ENCODE data around the gene KIF3A.

Gene KIF3A

DNA sequence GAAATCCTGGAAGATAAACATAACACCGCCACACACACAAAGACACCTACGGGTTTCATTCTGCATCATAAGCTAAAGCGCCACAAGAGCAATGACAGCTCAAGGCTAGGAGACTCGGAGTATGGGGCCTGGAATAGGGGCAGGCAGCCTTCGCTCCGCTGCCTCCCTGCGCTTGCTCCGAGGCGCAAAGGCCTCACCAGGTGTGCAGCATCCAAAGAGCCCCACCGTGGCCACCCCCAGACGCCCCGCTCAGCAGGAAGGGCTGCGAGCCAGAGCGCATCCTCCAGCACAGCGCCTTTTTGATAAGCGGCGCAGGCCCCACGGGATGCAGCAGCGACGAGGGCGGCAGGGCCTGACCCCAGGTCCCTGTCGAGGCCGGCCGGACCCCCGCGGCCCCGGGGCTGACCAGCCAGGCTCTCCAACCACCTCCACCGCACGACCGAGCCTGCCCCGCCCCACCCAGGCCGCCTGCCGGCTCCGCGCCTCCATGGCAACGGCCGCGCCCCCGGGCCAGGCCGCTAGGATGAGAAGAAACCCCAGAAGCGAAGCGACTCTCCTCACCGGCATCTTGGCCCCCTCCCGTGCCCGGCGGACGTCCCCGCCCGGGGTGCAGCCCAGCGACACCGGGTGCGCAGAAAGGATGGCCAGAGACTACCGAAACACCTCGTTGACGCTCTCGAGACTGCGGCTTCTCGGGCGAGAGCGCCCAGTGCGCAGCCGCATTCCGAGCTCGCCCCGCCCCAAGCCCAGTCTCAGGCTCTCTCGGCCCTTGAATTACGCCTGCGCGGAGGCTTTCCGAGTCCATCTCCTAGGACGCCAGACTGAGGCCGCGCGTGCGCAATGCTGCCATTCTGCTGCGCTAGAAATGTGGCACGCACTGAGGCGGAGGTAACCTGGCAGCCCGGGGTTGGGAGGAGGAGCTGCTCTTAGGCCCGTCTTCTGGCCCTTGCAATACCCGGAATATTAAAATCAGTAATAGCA is at the start of gene KIF3A:
Gene KIF3A, minus strand, starts transcription at position 694 of the 981 bp plus-strand sequence. Its CDS starts 127 bp downstream, at position 567.
- DNase-seq: peak; percentile 98

DNA sequence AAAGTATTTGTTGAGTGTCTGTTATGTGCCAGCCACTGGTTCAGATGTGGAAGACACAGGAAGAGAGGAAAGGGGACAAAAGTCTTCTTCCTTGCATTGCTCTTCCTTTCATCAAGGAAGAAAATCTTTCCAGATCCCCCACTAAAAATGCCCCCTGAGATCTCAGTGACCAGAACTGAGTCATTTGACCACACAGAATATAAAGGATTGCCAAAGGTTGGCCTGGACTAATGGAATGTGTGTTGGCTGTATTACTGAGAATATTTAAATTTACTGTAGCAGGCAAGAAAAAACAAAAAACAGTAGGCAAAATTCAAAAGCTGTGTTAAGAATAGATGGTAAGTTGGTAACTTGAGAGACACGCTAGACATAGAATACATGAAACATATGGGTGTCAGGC is 49.7 kb upstream of the KIF3A start:
- no peak for DNase-seq

DNA sequence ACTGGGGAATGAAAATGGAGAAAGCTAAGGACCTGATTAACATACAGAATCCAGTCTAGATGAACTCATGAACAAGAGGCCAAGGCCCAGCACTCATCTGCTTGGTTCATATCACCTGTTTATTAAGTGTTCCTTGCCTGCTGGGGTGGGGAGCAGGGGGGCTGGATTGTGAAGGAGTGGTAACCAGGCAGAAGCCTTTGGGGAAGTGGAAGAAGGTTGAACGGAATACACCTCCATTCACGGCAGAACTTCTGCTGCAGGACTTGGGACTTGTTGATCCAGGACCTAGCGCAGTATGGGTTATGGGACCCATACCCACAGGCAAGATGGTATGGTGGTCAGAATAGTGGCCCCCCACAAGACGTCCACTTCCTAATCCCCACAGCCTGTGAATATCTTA is 48.5 kb upstream of the KIF3A start:
- no peak for DNase-seq

DNA sequence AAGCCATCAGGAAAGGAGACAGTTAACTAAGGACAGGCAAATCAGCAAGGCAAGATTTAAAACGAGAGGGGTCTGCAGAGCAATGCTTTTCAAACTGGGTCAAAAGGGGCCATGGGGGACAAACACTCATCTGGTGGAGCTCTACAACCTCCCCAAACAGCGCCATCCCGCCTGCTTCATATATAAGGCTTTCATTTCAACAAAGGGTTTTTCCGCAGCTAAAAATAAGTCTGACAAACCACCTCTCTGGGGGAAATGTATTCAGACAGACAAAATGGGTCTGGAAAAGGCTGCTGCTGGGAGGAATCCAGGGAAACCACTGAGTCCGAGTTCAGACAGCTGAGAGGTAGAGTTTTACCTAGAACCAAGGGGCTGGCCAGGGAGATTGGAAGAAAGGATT is 48.0 kb upstream of the KIF3A start:
- no peak for DNase-seq

DNA sequence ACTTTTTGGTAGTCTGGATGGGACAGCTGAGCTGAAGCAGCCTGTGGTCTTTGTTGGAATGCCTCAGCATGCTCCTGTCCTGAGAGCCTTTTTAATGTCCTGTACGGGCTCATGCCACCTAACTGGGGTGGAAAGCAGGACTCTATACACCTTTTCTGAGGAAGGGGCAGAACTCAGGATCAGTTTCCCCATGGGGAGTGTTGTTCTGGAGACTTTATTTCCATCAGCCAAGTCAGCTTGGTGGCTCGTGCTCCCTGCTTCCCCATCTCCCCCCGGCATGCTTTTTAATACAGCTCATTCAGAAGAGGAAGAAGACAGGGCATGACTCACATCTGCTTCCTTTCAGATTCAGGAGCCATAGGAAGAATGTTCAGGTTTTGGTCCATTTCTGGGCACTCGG is 44.8 kb upstream of the KIF3A start:
- DNase-seq: no peak

DNA sequence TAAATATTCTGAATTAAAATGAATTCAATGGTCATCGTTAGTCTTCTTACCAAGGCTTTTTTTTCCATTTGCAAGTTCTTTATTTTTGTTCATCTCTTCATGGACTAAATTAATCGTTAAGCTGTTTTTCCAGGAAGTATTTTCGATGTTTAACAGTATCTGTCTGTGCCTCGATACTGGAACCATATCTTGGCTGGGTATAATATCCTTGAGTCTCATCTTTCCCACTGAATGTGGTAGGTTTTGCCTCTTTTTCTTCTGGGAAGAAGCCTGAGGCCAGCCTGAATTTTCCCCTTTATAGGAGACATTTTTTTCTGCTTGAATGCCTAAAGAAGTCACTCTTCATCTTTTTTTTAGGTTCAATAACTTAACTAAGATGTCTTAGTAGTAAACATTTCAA is 43.7 kb upstream of the KIF3A start:
- DNase-seq: no peak

DNA sequence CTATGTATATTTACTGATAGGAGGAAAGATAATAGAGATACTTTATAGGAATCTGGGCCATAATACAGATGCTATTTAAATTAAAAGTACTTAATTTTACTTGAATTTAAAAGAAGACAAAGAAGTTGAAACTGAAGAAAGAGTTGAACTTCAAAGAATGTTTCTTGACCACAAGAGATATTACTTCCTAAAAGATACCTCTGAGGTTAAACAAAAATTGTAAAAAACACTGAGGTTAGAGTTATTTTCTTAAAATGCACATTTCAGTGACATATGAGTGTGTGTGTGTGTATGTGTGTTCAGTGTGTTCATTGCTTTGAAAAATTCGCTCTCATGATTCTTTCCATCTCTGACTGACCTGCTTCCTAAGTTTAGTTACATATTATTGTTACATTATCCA is 43.2 kb upstream of the KIF3A start:
- DNase-seq: no peak

DNA sequence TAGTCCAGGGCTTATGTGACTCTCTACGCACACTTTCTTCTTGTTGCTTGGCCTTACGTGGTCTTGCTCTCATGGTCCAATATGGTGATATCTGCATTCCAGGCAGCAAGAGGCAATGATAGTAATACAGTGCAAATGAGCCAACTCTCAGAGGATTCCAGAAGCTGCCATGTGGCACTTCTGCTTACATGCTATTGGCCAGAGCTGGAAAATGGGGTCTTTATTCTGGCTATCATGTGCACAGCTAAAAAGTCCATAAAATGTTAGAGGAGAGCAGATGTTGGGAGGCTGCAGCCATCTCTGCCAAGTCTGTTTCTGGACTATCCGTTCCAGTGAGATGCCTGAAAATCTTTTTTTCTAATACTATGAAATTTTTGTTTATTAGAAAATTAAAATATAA is 42.6 kb upstream of the KIF3A start:
- no peak for DNase-seq

DNA sequence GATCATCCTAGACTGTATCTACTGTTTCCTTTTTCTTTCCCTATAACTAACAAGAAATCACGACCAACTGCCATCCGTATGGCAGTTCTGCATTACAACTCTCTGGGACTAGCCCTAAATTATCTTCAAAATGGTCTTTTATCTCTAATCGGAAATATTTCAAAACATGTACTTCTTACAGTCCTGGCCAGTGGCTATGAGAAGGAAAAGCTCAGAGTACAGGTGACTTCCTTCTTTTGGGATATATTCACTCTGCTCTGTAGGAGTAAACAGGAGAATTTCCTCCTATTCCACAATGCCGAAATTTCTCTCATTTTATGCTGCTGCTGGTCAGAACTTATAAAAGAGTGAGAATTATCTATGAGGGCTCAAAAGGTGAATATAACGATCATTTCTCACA is 41.5 kb upstream of the KIF3A start:
- no peak for DNase-seq

DNA sequence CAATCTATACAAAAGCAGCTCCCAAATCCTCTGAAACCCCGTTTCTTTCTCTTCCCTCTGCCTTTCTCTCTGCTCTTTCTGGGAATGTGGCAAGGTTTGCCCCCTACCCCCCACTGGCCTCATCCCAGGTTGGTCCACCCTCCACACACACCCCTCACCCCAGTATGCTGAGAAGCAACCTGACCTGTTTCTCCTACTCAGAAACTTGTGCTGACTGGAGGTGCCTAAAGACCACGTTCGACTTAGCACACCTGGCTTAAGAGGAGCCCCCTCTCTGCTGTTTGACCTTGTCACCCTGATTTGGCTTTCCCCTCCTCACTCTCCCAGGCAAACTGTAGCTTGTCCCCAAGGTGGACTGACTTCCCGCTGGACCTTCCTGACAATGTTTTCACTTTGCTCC is 40.8 kb upstream of the KIF3A start:
- no peak for DNase-seq

DNA sequence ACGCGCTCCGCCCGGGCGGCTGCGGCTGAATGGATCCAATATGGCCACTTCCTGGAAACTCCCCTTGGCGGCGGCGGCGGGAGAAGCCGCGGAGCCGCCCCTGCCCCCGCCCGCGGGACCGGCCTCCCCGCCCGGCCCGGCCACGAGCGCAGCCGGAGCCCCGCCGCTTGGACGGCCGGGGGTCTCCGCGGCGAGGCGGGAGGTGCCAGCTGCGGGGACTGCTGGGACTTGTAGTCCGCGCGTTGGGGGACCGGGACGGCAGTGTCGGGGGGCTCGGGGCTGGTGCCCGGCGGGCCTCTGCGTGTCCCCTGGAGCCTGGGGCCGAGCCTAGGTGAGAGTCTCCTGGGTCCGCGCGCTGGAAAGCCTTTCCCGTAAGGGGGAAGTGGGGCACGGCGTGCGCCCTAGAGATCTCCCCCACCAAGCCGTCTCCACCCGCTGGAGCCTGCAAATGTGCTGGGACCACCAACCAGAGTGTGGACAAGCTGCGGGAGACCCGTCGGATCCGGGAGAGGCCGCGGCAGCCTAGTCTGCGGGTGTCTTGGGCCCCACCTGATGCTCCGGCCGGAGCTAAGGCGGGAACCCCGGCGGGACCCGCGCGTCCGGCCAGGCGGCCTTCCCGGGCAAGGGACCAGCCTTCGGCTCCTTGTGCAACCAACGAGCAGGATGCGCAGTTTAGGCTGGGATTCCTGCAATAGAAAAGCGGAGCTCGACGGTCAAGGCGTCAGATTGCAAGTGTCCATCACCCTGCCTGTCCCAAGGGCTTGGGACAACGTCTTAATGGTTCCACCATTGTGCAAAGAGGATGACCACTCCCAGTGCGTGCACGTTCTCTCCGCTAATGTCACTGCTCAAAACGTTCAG is 40.1 kb upstream of the KIF3A start, which contains the start of gene SEPTIN8:
Gene SEPTIN8, minus strand, starts transcription at position 31 of the 861 bp plus-strand sequence. CDS start 102 bp downstream, outside the sequence.
- DNase-seq: no peak

DNA sequence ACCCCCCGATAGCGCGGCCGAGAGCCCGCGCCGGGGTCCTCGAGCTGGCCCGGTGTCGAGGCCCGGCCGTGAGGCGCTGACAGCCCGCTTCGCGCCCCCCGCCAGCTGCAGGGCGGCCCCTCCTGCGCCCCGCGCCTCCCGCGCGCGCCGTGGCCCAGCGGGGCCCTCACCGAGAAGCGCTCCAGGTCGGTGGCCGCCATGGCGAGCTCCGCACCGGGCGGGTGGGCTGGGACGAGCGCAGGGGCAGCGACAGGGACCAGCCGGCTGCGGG is 39.5 kb upstream of the KIF3A start:
- DNase-seq: no peak

DNA sequence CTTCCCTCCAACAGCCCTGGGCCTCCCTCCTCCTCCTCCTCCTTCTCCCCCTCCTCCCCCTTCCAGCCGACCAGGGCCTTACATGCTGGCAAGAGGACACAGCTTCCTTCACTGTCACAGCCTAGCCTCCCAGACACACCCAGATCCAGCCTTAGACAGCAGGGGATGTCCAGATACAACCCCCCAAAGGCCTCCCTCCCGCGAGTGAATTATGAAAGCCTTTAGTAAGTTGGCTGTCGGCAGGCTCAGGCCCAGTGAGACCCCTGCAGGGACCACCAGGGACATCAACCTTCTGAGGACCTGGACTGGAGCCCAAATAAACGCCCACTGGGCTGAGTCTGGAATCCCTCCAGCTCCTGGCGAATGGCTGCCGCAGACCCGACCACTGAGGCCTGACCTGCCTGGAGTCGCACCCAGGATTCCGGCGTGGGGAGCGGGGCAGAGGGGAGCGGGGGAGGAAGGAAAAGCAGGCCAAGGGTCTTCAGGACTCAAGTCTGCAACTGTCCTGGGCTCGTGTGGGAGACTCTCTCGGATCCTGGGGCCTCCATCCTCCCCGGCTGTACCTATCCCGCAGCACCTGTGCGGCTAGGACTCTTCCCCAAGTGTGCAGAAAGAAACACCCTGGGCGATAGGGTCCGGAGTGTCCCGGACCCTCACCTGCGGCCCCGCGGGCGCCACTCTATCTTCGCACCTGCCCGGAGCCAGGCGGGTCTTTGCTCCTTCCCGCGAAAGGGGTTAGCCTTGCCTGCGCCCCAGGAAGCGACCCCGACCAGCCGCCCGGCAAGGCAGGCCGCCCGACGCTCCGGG is 39.0 kb upstream of the KIF3A start:
- DNase-seq: no peak

DNA sequence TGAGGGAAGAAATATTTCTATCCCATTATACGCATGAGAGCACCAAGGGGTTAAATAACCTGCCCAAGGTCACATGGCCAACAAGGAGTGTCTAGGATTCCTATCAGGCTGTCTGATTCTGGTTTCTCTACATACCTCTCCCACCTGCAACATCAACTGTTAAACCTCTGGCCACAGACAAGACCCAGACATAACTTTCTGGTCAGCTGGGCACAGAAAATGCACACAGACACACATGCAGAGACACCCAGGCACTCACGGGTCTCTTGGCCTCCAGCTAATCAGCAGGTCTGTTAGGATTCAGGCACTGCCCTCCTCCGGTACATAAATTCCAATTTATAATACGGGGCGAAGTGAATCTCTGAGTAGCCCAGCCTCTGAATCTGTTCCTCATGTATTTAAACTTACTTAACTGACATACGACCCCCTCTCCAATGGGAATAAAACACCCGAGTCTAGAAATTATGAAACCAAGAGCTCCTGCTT is 38.2 kb upstream of the KIF3A start:
- no peak for DNase-seq

DNA sequence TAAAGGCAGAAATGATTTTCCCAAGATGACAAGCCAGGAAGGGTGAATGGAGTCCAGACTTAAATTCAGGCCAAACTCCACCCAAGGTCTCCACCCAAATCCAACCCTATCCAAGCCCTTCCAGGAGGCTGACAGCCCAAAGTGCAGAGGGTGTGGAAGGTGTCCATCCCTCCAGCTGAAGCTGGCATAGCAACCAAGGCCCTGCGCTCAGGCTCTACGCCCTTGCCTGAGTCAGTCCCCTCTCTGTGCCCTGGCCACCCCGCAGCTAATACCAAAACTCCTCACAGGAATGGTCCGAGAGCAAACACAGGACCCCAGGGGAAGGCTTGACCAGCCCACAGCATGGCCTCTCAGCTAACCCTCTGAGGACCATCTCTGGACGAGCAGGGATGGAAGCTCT is 37.5 kb upstream of the KIF3A start:
- DNase-seq: no peak

DNA sequence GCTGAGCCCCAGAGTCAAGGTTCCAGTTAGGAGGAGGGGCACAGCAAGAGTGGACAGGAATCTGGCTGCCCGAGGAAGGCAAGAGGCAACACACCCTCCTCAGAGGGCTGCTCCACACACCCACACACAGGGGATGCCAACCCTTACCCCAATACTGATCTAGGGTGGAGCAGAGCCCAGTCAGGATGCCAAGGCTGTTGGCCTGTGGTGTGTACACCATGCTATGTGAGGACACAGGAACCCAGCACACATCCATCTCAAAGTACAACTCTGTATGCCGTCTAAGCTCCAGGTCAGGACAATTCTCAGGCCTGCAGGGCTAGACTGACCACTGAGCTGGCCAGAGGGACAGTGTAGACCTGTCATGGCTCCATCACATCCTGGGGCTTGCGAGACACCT is 37.1 kb upstream of the KIF3A start:
- DNase-seq: no peak

DNA sequence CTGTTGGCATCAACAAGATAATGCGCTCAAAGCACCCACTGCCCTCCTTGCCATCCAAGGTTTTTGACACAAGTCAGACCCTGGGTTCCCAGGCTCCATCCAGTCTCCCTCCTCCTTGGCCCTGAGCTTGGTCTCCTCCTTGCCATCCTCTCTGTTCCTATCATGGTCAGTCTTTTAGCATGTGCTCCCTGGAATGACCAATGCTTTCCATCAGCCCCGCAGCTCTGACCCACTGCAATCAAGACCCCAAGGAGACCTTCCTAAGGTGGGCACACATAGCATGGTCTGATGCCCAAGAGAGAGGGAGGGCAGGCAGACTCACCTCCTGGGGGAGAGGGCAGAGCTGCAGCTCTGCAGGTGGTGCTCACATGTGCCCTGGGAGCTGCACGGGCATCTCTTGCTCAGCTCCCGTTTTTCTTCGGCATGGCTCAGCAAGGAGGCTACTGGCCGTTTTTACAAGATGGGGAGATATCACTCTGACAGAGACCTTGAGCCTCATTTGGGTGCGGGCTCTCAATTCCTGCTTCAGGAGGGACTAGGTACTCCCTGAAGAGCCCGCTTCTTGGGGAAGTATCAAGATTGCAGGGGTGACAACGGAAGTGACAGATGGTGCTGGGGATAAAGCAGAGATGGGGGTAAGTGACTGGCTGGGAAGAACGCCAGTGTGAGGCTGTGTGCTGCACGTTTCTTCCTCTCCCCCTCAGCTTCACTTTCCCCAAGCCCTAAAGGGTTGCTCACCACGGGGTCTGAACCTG is 36.4 kb upstream of the KIF3A start:
- DNase-seq: no peak

DNA sequence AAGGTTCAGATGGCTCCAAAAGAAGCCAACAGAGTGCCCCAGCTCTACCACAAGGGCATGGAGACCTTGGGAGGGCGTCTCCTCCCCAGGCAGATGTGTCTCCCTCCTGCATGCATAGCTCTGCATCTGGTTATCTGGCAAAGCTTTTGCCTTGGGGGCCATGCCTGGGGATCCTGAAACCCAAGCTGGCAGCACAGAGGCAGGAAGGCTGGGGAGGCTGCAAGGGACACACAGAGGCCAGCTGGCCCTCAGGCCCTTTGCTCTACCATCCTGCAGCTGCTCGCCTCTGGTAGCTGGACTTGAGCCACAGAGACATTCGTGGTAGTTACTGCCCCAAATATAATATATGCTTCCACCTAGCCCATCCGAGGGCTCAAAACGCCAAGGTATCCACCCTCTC is 35.8 kb upstream of the KIF3A start:
- no peak for DNase-seq

DNA sequence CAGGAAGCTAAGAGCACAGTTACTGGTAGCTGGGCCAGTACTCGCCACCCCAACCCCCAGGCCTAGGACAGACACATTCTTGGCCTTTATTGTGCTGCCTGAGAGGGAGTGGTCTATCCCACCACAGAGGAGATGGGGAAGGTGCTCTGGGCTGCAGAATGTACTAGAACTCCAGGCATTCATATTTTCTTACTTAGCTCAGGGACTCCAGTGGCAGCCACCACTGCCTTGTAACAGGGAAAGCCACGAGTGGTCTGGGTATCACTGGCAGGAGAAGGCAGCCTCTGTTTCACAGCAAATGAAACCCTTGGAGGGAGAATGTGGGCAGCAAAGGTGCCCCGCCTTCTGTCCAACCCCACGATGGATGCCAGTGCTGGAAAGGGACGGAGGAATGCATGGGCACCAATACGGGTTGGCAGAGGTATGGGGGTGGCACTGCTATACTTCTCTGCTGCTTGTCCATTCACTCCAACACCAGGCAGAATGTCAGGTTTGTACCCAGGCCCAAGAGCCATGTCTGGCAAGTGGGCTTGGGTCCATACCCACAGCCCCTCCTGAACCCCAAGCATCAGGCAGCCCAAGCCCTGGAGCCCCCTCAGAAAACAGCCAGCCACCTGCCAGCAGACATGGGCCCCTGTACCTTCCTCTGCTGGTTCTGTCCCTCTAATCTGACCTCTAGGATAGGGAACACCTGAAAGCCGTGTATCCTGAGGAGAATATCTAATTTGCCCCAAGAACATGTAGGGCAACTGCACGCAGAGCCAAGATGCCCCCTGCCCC is 35.1 kb upstream of the KIF3A start:
- no peak for DNase-seq

DNA sequence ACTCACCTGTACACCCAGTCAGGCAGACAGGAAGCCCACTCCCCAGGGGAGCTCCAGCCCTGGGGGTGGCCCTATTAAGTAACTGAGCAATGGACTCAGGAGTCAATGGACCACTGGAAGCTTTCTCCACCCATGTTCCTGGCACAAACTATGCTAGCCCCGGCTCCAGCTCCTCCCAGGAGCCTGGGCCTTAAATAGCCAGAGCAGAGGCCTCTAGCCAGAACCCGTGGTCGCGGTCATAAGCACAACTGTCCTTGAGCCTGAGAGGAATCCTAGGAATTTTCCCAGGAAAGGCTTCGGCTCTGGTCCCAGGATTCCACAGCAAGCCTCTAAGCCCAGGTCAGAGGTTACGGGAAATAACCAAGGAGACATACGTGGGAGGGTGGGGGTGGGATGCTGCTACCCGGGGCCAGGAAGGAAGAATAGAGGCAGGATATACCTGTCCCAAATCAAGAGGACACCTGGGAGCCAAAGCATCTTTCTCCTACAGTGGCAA is 34.2 kb upstream of the KIF3A start:
- no peak for DNase-seq

DNA sequence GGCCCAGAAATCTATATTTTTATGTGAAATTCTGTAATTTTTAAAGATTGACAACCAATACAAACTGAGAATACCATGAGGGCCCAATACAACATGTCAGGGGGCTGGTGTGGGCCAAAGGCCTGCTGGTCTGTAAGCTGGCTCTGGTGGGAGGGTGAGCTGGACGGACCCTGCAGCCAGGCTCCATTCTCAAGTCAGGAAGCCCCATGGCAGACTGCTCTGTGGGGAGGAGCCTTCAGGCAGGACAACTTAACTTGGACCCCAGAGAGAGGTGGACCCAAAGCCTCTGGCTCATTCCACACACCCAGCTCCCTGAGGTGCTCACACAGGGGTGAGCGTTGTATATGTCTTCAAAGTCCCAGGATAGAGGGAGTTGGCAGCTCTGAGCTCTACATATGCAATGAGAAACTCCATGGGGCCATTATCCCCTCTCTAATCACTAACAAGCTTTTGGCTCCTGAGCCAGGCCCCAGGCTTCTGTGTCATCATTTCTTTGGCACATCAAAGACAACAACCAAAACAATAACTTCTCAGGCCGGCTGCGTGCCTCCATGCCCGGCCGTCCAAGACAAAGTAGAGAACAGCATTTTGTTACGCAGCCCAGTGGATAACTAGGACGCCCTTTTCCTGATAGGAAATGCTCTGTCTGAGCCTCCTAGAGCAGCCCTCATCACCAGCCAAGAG is 33.3 kb upstream of the KIF3A start:
- DNase-seq: no peak

All from activated CD4-positive, alpha-beta T cell treated with anti-CD3 and anti-CD28 coated beads for 1 hour (primary cell).